GM12878 (cell line): ENCODE results near the gene TTLL11. TPM values are rescaled to one million over a fixed set of nuclear protein-coding genes. Genes with fewer than 3 reads are reported as not detected.

Experiments used
- ATAC-seq: fragments of 200-7000 bp; cut with Tn5 transposase; 3 replicates; pipeline ENCODE4 v1.9.1; 2020; ENCODE audit warnings: mild to moderate bottlenecking, moderate library complexity
- BruUV-seq: library from RNA; stranded (reverse); fragments of 400-500 nt; replicated peaks from 2 replicates; lab custom pipeline; 2021; lab: Mats Ljungman, UMichigan
- CTCF ChIA-PET: fragments of 300-600 bp; sonication (Branson Sonifier 250); formaldehyde crosslinking; extraction: SDS; loops from one replicate; lab custom pipeline; 2021; ENCODE audit warnings: inconsistent platforms; lab: Yijun Ruan, JAX
- POLR2A ChIA-PET: fragments of 350-600 bp; formaldehyde crosslinking; extraction: SDS; loops from one replicate; lab custom pipeline; 2021; ENCODE audit warnings: inconsistent platforms; lab: Charles Lee
- RAD21 ChIA-PET: fragments of 300-600 bp; sonication (Branson Sonifier 250); formaldehyde crosslinking; loops from one replicate; lab custom pipeline; 2023; ENCODE audit warnings: antibody characterized with exemption; ENCODE audit not compliant: unreplicated experiment; lab: Charles Lee
- SMC1A ChIA-PET: fragments of 300-600 bp; sonication (Branson Sonifier 250); formaldehyde crosslinking; loops from one replicate; lab custom pipeline; 2023; ENCODE audit not compliant: unreplicated experiment, uncharacterized antibody; lab: Charles Lee
- DNase-seq: peaks from one replicate; pipeline ENCODE4 v3.0.0-alpha.2; 2011; ENCODE audit warnings: low read depth, low spot score
- FAIRE-seq: peaks from 3 replicates; lab custom pipeline; 2011; peaks lifted over from hg19 to GRCh38; lab: Jason Lieb, UNC
- H2AFZ ChIP-seq: 2 replicates; pipeline ENCODE4 v1.6.0; 2011; ENCODE audit warnings: low read depth, low read length, control low read depth; ENCODE audit not compliant: control insufficient read depth
- H3K27ac ChIP-seq: 2 replicates; pipeline ENCODE4 v1.5.1; 2011; ENCODE audit warnings: control low read depth; ENCODE audit not compliant: control insufficient read depth, insufficient read depth
- H3K27me3 ChIP-seq, 2 experiments: replicated peaks in 1 of 2; 2 replicates each; pipeline versions ENCODE4 v1.6.0 to v1.6.1; 2011; ENCODE audit warnings: low read length in 1 of 2; ENCODE audit not compliant: control insufficient read depth in 2 of 2, insufficient read depth in 2 of 2
- H3K36me3 ChIP-seq, 2 experiments: 2 replicates each; pipeline ENCODE4 v1.5.1; 2011; ENCODE audit warnings: low read length in 1 of 2; ENCODE audit not compliant: control insufficient read depth in 2 of 2, insufficient read depth in 2 of 2
- H3K4me1 ChIP-seq: 2 replicates; pipeline ENCODE4 v1.6.1; 2011; ENCODE audit warnings: mild to moderate bottlenecking, low read length, moderate library complexity, mixed read lengths; ENCODE audit not compliant: control insufficient read depth, insufficient read depth
- H3K4me2 ChIP-seq: 2 replicates; pipeline ENCODE4 v1.6.0; 2011; ENCODE audit warnings: control low read depth; ENCODE audit not compliant: control insufficient read depth, insufficient read depth
- H3K4me3 ChIP-seq: fragments of 200-600 bp; sonication (generic); 2 replicates; pipeline ENCODE4 v1.5.1; 2016
- H3K79me2 ChIP-seq: 2 replicates; pipeline ENCODE4 v1.6.0; 2011; ENCODE audit warnings: low read length; ENCODE audit not compliant: control insufficient read depth, insufficient read depth
- H3K9ac ChIP-seq: 2 replicates; pipeline ENCODE4 v1.8.0; 2011; ENCODE audit warnings: low read length, control low read depth, mixed read lengths; ENCODE audit not compliant: control insufficient read depth, insufficient read depth
- H3K9me3 ChIP-seq: replicated peaks from 3 replicates; pipeline ENCODE4 v1.5.1; 2011; ENCODE audit warnings: mild to moderate bottlenecking, low read length; ENCODE audit not compliant: control insufficient read depth, insufficient read depth
- H4K20me1 ChIP-seq: 2 replicates; pipeline ENCODE4 v1.6.0; 2011; ENCODE audit not compliant: control insufficient read depth, insufficient read depth
- ATF7 ChIP-seq: fragments of 450-650 bp; IDR thresholded peaks from 2 replicates; pipeline ENCODE4 v1.6.1; 2016; ENCODE audit warnings: low read depth, mild to moderate bottlenecking
- FOS ChIP-seq: IDR thresholded peaks from 3 replicates; pipeline ENCODE4 v1.6.1; 2011; ENCODE audit warnings: borderline replicate concordance; ENCODE audit not compliant: insufficient read length; ENCODE audit errors: extremely low read depth
- FOXM1 ChIP-seq: IDR thresholded peaks from 2 replicates; pipeline ENCODE4 v1.6.1; 2012; ENCODE audit warnings: low read depth, mild to moderate bottlenecking, inconsistent platforms, low read length, moderate library complexity
- JUND ChIP-seq: IDR thresholded peaks from 2 replicates; pipeline ENCODE4 v1.6.1; 2012; ENCODE audit warnings: low read depth, mild to moderate bottlenecking, low read length, improper control_type of control experiment, moderate library complexity
- KAT2A ChIP-seq: conservative IDR thresholded peaks from 2 replicates; pipeline ENCODE4 v1.6.1; 2011; ENCODE audit warnings: low read depth, low read length; ENCODE audit not compliant: control insufficient read depth
- MYC ChIP-seq: IDR thresholded peaks from 2 replicates; pipeline ENCODE4 v1.6.1; 2011; ENCODE audit warnings: mild to moderate bottlenecking, low read length, moderate library complexity, inconsistent platforms; ENCODE audit not compliant: insufficient read depth, insufficient replicate concordance, insufficient read length, severe bottlenecking
- NR2C1 ChIP-seq: fragments of 450-650 bp; IDR thresholded peaks from 2 replicates; pipeline ENCODE4 v1.6.1; 2017; ENCODE audit warnings: antibody characterized with exemption, mild to moderate bottlenecking, moderate library complexity
- NR2C2 ChIP-seq: IDR thresholded peaks from 2 replicates; pipeline ENCODE4 v1.6.1; 2011; ENCODE audit warnings: borderline replicate concordance, low read depth; ENCODE audit not compliant: control insufficient read depth, insufficient read length
- NRF1 ChIP-seq: conservative IDR thresholded peaks from 2 replicates; pipeline ENCODE4 v1.6.1; 2011; ENCODE audit warnings: mild to moderate bottlenecking, low read depth, low read length, improper control_type of control experiment
- SMARCA5 ChIP-seq: fragments of 450-650 bp; IDR thresholded peaks from 2 replicates; pipeline ENCODE4 v1.6.1; 2017; ENCODE audit warnings: mild to moderate bottlenecking
- SRF ChIP-seq, 2 experiments: IDR thresholded peaks; 2 replicates each; pipeline ENCODE4 v1.6.1; 2011; ENCODE audit warnings: low read depth in 2 of 2, low read length in 2 of 2, mild to moderate bottlenecking in 1 of 2, moderate library complexity in 1 of 2
- STAT1 ChIP-seq: fragments of 450-650 bp; conservative IDR thresholded peaks from 2 replicates; pipeline ENCODE4 v1.6.1; 2014; ENCODE audit warnings: antibody characterized with exemption, mild to moderate bottlenecking
- WRNIP1 ChIP-seq: IDR thresholded peaks from 2 replicates; pipeline ENCODE4 v1.6.1; 2011; ENCODE audit warnings: low read depth, low read length, improper control_type of control experiment, borderline replicate concordance
- WGBS: methylation state at CpG from one replicate; pipeline ENCODE4 v1.1.6; 2016; ENCODE audit warnings: low lambda C conversion rate; ENCODE audit not compliant: insufficient replicate concordance, insufficient coverage; ENCODE audit errors: missing lambda C conversion rate; 5-methylcytosine and 5-hydroxymethylcytosine counted together
- in situ Hi-C: fragments of 300-500 bp; cut with MboI; formaldehyde crosslinking; loops from 9 replicates; pipeline ENCODE4 v1.14.3; 2018; ENCODE audit warnings: mixed read lengths
- intact Hi-C: fragments of 100-400 bp; cut with micrococcal nuclease; formaldehyde crosslinking; loops from one replicate; pipeline ENCODE4 v1.14.2; 2022; ENCODE audit not compliant: unreplicated experiment
- polyA plus RNA-seq, 11 experiments: library from polyadenylated mRNA; depleted of rRNA in 4 of 11; unstranded in 6 of 11; stranded (reverse) in 5 of 11; fragments of >200 nt; fragmentation: Nextera tagmentation in 4 of 11; fragmentation: Illumina TruSeq in 1 of 11; extraction: Ambion mirVana in 4 of 11; extraction: Trizol in 1 of 11; gene quantifications; 1 replicate in 1 of 11; 2 replicates in 10 of 11; pipeline versions ENCODE4 v1.2.1 to v1.2.3, GENCODE V29; 2011 to 2016; ENCODE audit warnings: inconsistent platforms in 2 of 11, missing spikeins in 2 of 11, low read depth in 1 of 11
- total RNA-seq, 4 experiments: library from RNA; depleted of rRNA in 3 of 4; stranded (reverse); fragments of >200 nt in 3 of 4; fragmentation: Illumina TruSeq in 1 of 4; extraction: Trizol in 1 of 4; gene quantifications; 2 replicates each; pipeline versions ENCODE4 v1.2.1 to v1.2.3, GENCODE V29; 2013 to 2021
- TF ChIP-seq, protein P1 (sequence below): fragments of 450-650 bp; IDR thresholded peaks from 2 replicates; pipeline ENCODE4 v1.6.1; 2016; ENCODE audit warnings: mild to moderate bottlenecking
- TF ChIP-seq, protein P2 (sequence below): fragments of 150-350 bp; IDR thresholded peaks from 2 replicates; pipeline ENCODE4 v1.6.1; 2016; ENCODE audit warnings: low read depth, low read length
- TF ChIP-seq, protein P3 (sequence below): fragments of 150-350 bp; IDR thresholded peaks from 2 replicates; pipeline ENCODE4 v1.6.1; 2014; ENCODE audit warnings: mild to moderate bottlenecking, low read depth, low read length

TTLL11 gene
- total and polyA plus RNA-seq, 10 of the 15 experiments (the other 5 are each of a cell fraction or from before 2014, with no cell fraction given) = 1.2 to 3.7 (median 2.9) TPM

DNA sequence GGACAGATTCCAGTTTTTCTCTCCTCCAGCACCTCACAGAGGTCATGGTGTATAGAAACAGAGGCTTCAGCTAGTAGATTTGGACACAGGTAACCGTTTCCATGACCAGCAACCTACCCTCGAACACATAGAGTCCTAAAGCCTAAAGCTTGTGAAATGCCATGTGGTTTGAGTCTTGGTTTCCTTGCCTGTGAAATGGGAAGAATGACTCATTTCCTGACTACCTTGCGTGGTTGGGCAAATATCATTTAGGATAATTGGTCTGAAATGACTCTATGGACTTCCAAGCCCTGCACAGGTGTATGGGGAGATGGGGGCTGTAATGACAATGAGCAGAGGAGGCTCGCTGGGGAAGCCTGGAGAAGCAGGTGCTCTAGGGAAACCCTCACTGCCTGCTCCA is 134.6 kb downstream of the TTLL11 start (continued):
- TF ChIP-seq, protein P1, sequence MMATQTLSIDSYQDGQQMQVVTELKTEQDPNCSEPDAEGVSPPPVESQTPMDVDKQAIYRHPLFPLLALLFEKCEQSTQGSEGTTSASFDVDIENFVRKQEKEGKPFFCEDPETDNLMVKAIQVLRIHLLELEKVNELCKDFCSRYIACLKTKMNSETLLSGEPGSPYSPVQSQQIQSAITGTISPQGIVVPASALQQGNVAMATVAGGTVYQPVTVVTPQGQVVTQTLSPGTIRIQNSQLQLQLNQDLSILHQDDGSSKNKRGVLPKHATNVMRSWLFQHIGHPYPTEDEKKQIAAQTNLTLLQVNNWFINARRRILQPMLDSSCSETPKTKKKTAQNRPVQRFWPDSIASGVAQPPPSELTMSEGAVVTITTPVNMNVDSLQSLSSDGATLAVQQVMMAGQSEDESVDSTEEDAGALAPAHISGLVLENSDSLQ = no peak
- TF ChIP-seq FOS (no peak), NR2C2 (no peak), SMARCA5 (no peak), STAT1 (no peak), NR2C1 (no peak)

DNA sequence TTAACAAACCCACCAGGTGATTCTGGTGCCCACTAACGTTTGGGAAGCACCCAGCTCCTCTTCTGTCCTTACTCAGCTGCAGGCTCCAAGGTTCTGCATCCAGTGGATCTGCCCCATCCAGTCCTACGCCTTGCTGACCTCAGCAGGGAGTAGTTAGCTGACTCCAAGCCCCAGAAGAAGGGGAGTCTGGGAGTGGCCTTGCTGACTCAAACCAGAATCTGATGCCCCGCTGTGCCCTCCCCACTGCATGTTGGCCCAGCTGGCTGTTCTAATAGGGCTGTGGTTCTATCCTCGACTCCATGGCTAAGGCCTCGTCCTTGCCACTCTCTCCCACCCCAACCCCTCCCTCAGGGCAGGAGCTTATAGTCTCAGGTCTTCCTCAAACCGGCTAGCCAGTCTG is 136.3 kb downstream of the TTLL11 start:
- FAIRE-seq (no peak), DNase-seq (no peak), ATAC-seq (no peak)
- no TSS peak for BruUV-seq
- H3K9me3 ChIP-seq = no peaks in the 10 kb centered on the region
- intact Hi-C loops (no loop called here), in situ Hi-C loops (no loop called here)
- WGBS = 24% methylated on average over 6 of the region's 6 CpGs
- H3K27me3 ChIP-seq = no peaks in the 10 kb centered on the region; a peak in 1 of 4 replicates
- H3K79me2 ChIP-seq = no peaks in the 10 kb centered on the region
- H2AFZ ChIP-seq = no peak overlapping the region
- H4K20me1 ChIP-seq = no peaks in the 10 kb centered on the region; the same call in 1 of the 2 replicates
- no peaks in the 10 kb centered on the region for H3K36me3 ChIP-seq
- ChIA-PET CTCF (no interaction called here), RAD21 (no interaction called here), SMC1A (no interaction called here), POLR2A (no interaction called here)
- H3K9ac ChIP-seq = no peak overlapping the region
- H3K4me1 ChIP-seq = no peaks in the 10 kb centered on the region
- H3K27ac ChIP-seq = no peak overlapping the region
- H3K4me3 ChIP-seq = no peak overlapping the region
- no peak overlapping the region for H3K4me2 ChIP-seq
- TF ChIP-seq NRF1 (no peak), MYC (no peak), JUND (no peak), WRNIP1 (no peak), SRF (IDR thresholded peaks at IDR 0.05; ENCODE audit: low read depth in 2 of 2, low read length in 2 of 2) (no peak), KAT2A (no peak), FOXM1 (no peak), ATF7 (no peak)
- TF ChIP-seq, protein P2, sequence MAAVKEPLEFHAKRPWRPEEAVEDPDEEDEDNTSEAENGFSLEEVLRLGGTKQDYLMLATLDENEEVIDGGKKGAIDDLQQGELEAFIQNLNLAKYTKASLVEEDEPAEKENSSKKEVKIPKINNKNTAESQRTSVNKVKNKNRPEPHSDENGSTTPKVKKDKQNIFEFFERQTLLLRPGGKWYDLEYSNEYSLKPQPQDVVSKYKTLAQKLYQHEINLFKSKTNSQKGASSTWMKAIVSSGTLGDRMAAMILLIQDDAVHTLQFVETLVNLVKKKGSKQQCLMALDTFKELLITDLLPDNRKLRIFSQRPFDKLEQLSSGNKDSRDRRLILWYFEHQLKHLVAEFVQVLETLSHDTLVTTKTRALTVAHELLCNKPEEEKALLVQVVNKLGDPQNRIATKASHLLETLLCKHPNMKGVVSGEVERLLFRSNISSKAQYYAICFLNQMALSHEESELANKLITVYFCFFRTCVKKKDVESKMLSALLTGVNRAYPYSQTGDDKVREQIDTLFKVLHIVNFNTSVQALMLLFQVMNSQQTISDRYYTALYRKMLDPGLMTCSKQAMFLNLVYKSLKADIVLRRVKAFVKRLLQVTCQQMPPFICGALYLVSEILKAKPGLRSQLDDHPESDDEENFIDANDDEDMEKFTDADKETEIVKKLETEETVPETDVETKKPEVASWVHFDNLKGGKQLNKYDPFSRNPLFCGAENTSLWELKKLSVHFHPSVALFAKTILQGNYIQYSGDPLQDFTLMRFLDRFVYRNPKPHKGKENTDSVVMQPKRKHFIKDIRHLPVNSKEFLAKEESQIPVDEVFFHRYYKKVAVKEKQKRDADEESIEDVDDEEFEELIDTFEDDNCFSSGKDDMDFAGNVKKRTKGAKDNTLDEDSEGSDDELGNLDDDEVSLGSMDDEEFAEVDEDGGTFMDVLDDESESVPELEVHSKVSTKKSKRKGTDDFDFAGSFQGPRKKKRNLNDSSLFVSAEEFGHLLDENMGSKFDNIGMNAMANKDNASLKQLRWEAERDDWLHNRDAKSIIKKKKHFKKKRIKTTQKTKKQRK = no peak
- TF ChIP-seq, protein P3, sequence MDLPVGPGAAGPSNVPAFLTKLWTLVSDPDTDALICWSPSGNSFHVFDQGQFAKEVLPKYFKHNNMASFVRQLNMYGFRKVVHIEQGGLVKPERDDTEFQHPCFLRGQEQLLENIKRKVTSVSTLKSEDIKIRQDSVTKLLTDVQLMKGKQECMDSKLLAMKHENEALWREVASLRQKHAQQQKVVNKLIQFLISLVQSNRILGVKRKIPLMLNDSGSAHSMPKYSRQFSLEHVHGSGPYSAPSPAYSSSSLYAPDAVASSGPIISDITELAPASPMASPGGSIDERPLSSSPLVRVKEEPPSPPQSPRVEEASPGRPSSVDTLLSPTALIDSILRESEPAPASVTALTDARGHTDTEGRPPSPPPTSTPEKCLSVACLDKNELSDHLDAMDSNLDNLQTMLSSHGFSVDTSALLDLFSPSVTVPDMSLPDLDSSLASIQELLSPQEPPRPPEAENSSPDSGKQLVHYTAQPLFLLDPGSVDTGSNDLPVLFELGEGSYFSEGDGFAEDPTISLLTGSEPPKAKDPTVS = no peak
- TF ChIP-seq, protein P1 = no peak
